Progenitor cell of endocrine pancreas (in vitro differentiated cells): ENCODE measurements around the gene BBS2. TPM values are rescaled to one million over a fixed set of nuclear protein-coding genes. Genes with fewer than 3 reads are reported as not detected.

Experiments used
- DNase-seq: peaks from one replicate; pipeline ENCODE4 v3.0.0; 2021; ENCODE audit warnings: low spot score; ENCODE audit not compliant: unreplicated experiment
- H3K27ac Mint-ChIP-seq: 2 replicates; pipeline ENCODE4 v1.8.0; 2021; ENCODE audit warnings: mild to moderate bottlenecking, moderate library complexity, mixed read lengths
- H3K27me3 Mint-ChIP-seq: 2 replicates; pipeline ENCODE4 v1.8.0; 2021; ENCODE audit warnings: mixed read lengths
- H3K36me3 Mint-ChIP-seq: 2 replicates; pipeline ENCODE4 v1.8.0; 2022; ENCODE audit warnings: mixed read lengths; ENCODE audit not compliant: insufficient read depth
- H3K4me1 Mint-ChIP-seq: 2 replicates; pipeline ENCODE4 v1.8.0; 2021; ENCODE audit warnings: low read depth, mixed read lengths
- H3K4me3 Mint-ChIP-seq: 2 replicates; pipeline ENCODE4 v1.8.0; 2021; ENCODE audit warnings: low read depth, mild to moderate bottlenecking, moderate library complexity, mixed read lengths
- H3K9me3 Mint-ChIP-seq: 2 replicates; pipeline ENCODE4 v1.8.0; 2021; ENCODE audit warnings: low read depth, mixed read lengths
- CTCF ChIP-seq: fragments of 200-600 bp; sonication (generic); IDR thresholded peaks from one replicate; pipeline ENCODE4 v1.5.0; 2021; ENCODE audit warnings: antibody characterized with exemption, mild to moderate bottlenecking; ENCODE audit not compliant: unreplicated experiment
- total RNA-seq: library from RNA; stranded (reverse); gene quantifications from 2 replicates; pipeline ENCODE4 v1.2.1, GENCODE V29; 2021

The BBS2 gene
- total RNA-seq, 1 donor from 2014 or later = 52.3 TPM

GRCh38 chr16:56483394-56483793, 36.4 kb downstream of the BBS2 start:
- H3K4me1 Mint-ChIP-seq = no peaks in the 10 kb centered on the region
- peaks cover 8% of the 10 kb centered on the region for H3K36me3 Mint-ChIP-seq
- H3K27me3 Mint-ChIP-seq = no peaks in the 10 kb centered on the region
- H3K9me3 Mint-ChIP-seq = no peaks in the 10 kb centered on the region
- no peak for DNase-seq
- H3K4me3 Mint-ChIP-seq = no peak overlapping the region
- no peak for TF ChIP-seq CTCF
- no peak overlapping the region for H3K27ac Mint-ChIP-seq

GRCh38 chr16:56482683-56483236, 37.1 kb downstream of the BBS2 start:
- no peaks in the 10 kb centered on the region for H3K27me3 Mint-ChIP-seq
- no peak overlapping the region for H3K27ac Mint-ChIP-seq
- no peak for TF ChIP-seq CTCF
- DNase-seq = no peak
- H3K9me3 Mint-ChIP-seq = no peaks in the 10 kb centered on the region
- H3K4me1 Mint-ChIP-seq = no peaks in the 10 kb centered on the region
- H3K36me3 Mint-ChIP-seq = peaks cover 8% of the 10 kb centered on the region
- no peak overlapping the region for H3K4me3 Mint-ChIP-seq

GRCh38 chr16:56481468-56482122, 38.2 kb downstream of the BBS2 start:
- no peak overlapping the region for H3K27ac Mint-ChIP-seq
- H3K4me3 Mint-ChIP-seq = no peak overlapping the region
- no peak for TF ChIP-seq CTCF
- H3K9me3 Mint-ChIP-seq = no peaks in the 10 kb centered on the region
- no peak for DNase-seq
- no peaks in the 10 kb centered on the region for H3K4me1 Mint-ChIP-seq
- peaks cover 13% of the 10 kb centered on the region for H3K36me3 Mint-ChIP-seq
- H3K27me3 Mint-ChIP-seq = no peaks in the 10 kb centered on the region

GRCh38 chr16:56480776-56481467, 38.9 kb downstream of the BBS2 start:
- Mint-ChIP-seq H3K4me3 (no peak overlapping the region), H3K4me1 (no peaks in the 10 kb centered on the region), H3K27ac (no peak overlapping the region), H3K9me3 (no peaks in the 10 kb centered on the region), H3K36me3 (peaks cover 12% of the 10 kb centered on the region), H3K27me3 (no peaks in the 10 kb centered on the region)
- no peak for DNase-seq
- no peak for TF ChIP-seq CTCF

- no peak for TF ChIP-seq CTCF
- H3K27me3 Mint-ChIP-seq = no peaks in the 10 kb centered on the region
- H3K27ac Mint-ChIP-seq = peak overlapping the region; percentile 2
- H3K4me3 Mint-ChIP-seq = no peak overlapping the region
- H3K36me3 Mint-ChIP-seq = peaks cover 13% of the 10 kb centered on the region
- H3K4me1 Mint-ChIP-seq = no peaks in the 10 kb centered on the region
- no peak for DNase-seq
- H3K9me3 Mint-ChIP-seq = no peaks in the 10 kb centered on the region
These were observed 40.4 kb downstream of the BBS2 start for GRCh38 chr16:56479469-56479868.
